SK-N-SH treated with all-trans-retinoic acid at 6 μM for 48 hours (cell line): ENCODE measurements around the gene TAOK3.

ENCODE experiments used
- ARNTL ChIP-seq: fragments of 450-650 bp; formaldehyde crosslinking; IDR thresholded peaks from 2 replicates; pipeline ENCODE4 v1.5.0; 2020; ENCODE audit warnings: low read depth, mild to moderate bottlenecking, moderate library complexity, borderline replicate concordance
- RARB ChIP-seq: fragments of 250-450 bp; sonication (Bioruptor Pico); IDR thresholded peaks from 2 replicates; pipeline ENCODE4 v1.8.0; 2021; ENCODE audit warnings: mild to moderate bottlenecking, moderate library complexity
- TF ChIP-seq, protein P1 (sequence below): fragments of 250-450 bp; sonication (Bioruptor Pico); IDR thresholded peaks from 2 replicates; pipeline ENCODE4 v1.5.1; 2021; ENCODE audit warnings: mild to moderate bottlenecking, moderate library complexity

DNA sequence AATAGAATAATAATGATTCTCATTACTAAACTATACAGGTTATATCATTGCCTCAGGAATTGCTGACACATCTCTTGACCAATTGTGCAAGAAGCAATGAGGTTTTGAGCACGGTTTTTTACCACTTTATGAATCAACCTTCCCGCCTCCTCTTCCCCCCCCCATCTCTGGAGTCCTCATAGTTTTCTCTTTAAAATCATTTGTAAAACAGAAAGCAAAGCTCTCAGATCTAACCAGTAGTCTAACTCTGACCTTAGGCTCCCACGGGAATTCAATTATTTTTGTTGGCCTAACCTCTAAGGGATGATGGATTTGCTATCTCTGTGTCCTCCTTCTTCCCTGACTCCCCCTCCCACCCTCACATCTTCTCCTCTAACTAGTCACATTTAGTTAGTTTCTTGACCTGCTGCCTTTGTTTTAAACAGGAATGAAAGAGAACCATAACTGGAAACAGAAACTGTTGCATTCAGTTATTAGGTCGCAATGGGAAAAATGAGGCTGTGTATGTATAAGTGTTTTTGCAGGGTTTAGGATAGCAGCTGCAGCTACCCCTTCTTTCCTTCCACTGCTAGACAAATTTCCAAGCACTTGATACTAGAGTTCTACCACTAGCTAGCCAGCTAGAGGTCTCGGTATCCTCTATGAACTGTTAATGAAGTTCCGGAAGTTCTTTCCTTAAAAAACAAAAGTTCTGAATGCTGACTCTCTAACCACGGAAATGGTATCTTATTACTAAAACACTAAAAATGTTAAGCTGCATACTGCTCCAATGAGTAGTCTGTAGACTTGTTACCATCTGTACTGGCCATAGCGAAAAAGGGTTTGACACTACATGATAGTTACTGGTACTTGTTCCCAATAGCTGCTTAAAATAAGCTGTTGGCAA is 65.4 kb downstream of the TAOK3 start:
- TF ChIP-seq, protein P1, sequence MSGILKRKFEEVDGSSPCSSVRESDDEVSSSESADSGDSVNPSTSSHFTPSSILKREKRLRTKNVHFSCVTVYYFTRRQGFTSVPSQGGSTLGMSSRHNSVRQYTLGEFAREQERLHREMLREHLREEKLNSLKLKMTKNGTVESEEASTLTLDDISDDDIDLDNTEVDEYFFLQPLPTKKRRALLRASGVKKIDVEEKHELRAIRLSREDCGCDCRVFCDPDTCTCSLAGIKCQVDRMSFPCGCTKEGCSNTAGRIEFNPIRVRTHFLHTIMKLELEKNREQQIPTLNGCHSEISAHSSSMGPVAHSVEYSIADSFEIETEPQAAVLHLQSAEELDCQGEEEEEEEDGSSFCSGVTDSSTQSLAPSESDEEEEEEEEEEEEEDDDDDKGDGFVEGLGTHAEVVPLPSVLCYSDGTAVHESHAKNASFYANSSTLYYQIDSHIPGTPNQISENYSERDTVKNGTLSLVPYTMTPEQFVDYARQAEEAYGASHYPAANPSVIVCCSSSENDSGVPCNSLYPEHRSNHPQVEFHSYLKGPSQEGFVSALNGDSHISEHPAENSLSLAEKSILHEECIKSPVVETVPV (CRISPR knock-in tag): no peak
- TF ChIP-seq RARB (no peak), ARNTL (no peak)
